K562 (cell line): Measurements from ENCODE around the gene FUCA1. TPM values are rescaled to one million over a fixed set of nuclear protein-coding genes. Genes with fewer than 3 reads are reported as not detected.

Experiments used
- ARID3B ChIP-seq: fragments of 250-450 bp; sonication (Bioruptor Pico); IDR thresholded peaks from 2 replicates; pipeline ENCODE4 v1.4.0; 2020; ENCODE audit warnings: borderline replicate concordance
- CCNT2 ChIP-seq: IDR thresholded peaks from 2 replicates; pipeline ENCODE4 v1.6.1; 2011; ENCODE audit warnings: borderline replicate concordance, low read depth, mild to moderate bottlenecking, moderate library complexity, mixed read lengths, low read length; ENCODE audit not compliant: insufficient read length; ENCODE audit errors: extremely low read depth
- ERF ChIP-seq: fragments of 450-650 bp; formaldehyde crosslinking; IDR thresholded peaks from 2 replicates; pipeline ENCODE4 v1.4.0; 2020; ENCODE audit warnings: mild to moderate bottlenecking, mixed read lengths
- HSF4 ChIP-seq: fragments of 250-450 bp; sonication (Bioruptor Pico); IDR thresholded peaks from 2 replicates; pipeline ENCODE4 v2.1.2; 2022; ENCODE audit warnings: mild to moderate bottlenecking, moderate library complexity, borderline replicate concordance
- JUND ChIP-seq, 2 experiments: IDR thresholded peaks; 2 replicates in 1 of 2; 3 replicates in 1 of 2; pipeline ENCODE4 v1.6.1; 2011; ENCODE audit warnings: borderline replicate concordance in 2 of 2, low read depth in 2 of 2, low read length in 2 of 2, improper control_type of control experiment in 1 of 2, missing biosample characterization in 1 of 2, missing genetic modification characterization in 1 of 2, missing genetic modification reagents in 1 of 2
- KLF10 ChIP-seq: fragments of 250-450 bp; sonication (Bioruptor Pico); IDR thresholded peaks from 2 replicates; pipeline ENCODE4 v1.6.1; 2021; ENCODE audit warnings: matching md5 sums
- L3MBTL2 ChIP-seq: fragments of 450-650 bp; IDR thresholded peaks from 2 replicates; pipeline ENCODE4 v1.6.1; 2016; ENCODE audit warnings: mild to moderate bottlenecking, moderate library complexity
- MAZ ChIP-seq, 2 experiments: fragments of 450-650 bp in 1 of 2; sonication (generic) in 1 of 2; formaldehyde crosslinking; IDR thresholded peaks in 1 of 2; conservative IDR thresholded peaks in 1 of 2; 2 replicates each; pipeline versions ENCODE4 v1.4.0 to v1.5.0; 2020; ENCODE audit warnings: mild to moderate bottlenecking in 1 of 2, missing genetic modification reagents in 1 of 2
- NCOA2 ChIP-seq, 2 experiments: fragments of 450-650 bp; IDR thresholded peaks; 2 replicates each; pipeline ENCODE4 v1.6.1; 2018; ENCODE audit warnings: mild to moderate bottlenecking in 2 of 2, moderate library complexity in 1 of 2; ENCODE audit not compliant: partially characterized antibody in 2 of 2
- NR3C1 ChIP-seq: sonication (generic); formaldehyde crosslinking; IDR thresholded peaks from 2 replicates; pipeline ENCODE4 v1.8.1; 2022; ENCODE audit warnings: missing genetic modification reagents
- POLR2H ChIP-seq: IDR thresholded peaks from 2 replicates; pipeline ENCODE4 v1.6.1; 2016; ENCODE audit warnings: missing genetic modification characterization, low read depth, mild to moderate bottlenecking, control low read depth, missing compliant biosample characterization, moderate library complexity
- PPARD ChIP-seq: fragments of 250-450 bp; sonication (Bioruptor Pico); IDR thresholded peaks from 2 replicates; pipeline ENCODE4 v1.8.0; 2022; ENCODE audit warnings: inconsistent platforms, mild to moderate bottlenecking, moderate library complexity
- PREB ChIP-seq: sonication (generic); formaldehyde crosslinking; IDR thresholded peaks from 2 replicates; pipeline ENCODE4 v1.8.1; 2023; ENCODE audit warnings: mild to moderate bottlenecking, missing genetic modification reagents
- STAT6 ChIP-seq: sonication (generic); formaldehyde crosslinking; IDR thresholded peaks from 2 replicates; pipeline ENCODE4 v1.8.1; 2023; ENCODE audit warnings: mild to moderate bottlenecking, missing genetic modification reagents
- TCF15 ChIP-seq: fragments of 250-450 bp; sonication (Bioruptor Pico); IDR thresholded peaks from 2 replicates; pipeline ENCODE4 v1.8.0; 2022; ENCODE audit warnings: moderate library complexity, mild to moderate bottlenecking, inconsistent platforms
- TOE1 ChIP-seq, 2 experiments: fragments of 450-650 bp in 1 of 2; sonication (generic) in 1 of 2; formaldehyde crosslinking in 1 of 2; IDR thresholded peaks; 2 replicates each; pipeline versions ENCODE4 v1.7.1 to v1.8.0; 2016 to 2022; ENCODE audit warnings: borderline replicate concordance in 2 of 2, mild to moderate bottlenecking in 2 of 2, antibody characterized with exemption in 1 of 2, inconsistent platforms in 1 of 2, low read depth in 1 of 2, missing genetic modification reagents in 1 of 2, moderate library complexity in 1 of 2
- U2AF2 ChIP-seq: fragments of 200-400 bp; formaldehyde crosslinking; optimal IDR thresholded peaks from 2 replicates; pipeline ENCODE3; 2017; ENCODE audit warnings: low read depth, mild to moderate bottlenecking, low read length
- ZNF282 ChIP-seq: sonication (generic); formaldehyde crosslinking; IDR thresholded peaks from 2 replicates; pipeline ENCODE4 v1.8.1; 2023; ENCODE audit warnings: missing genetic modification reagents
- ZNF699 ChIP-seq: fragments of 250-450 bp; sonication (Bioruptor Pico); IDR thresholded peaks from 2 replicates; pipeline ENCODE4 v1.8.0; 2021; ENCODE audit warnings: mild to moderate bottlenecking, moderate library complexity; ENCODE audit not compliant: insufficient replicate concordance
- ZNF79 ChIP-seq: fragments of 250-450 bp; sonication (Bioruptor Pico); IDR thresholded peaks from 2 replicates; pipeline ENCODE4 v1.4.0; 2020; ENCODE audit warnings: low read depth, mild to moderate bottlenecking, moderate library complexity
- polyA plus RNA-seq, 8 experiments: library from polyadenylated mRNA; depleted of rRNA in 4 of 8; stranded (reverse) in 5 of 8; unstranded in 3 of 8; fragments of >200 nt; fragmentation: Nextera tagmentation in 2 of 8; fragmentation: Illumina TruSeq in 1 of 8; extraction: Ambion mirVana in 2 of 8; extraction: Trizol in 1 of 8; gene quantifications; 2 replicates each; pipeline versions ENCODE4 v1.2.1 to v1.2.3, GENCODE V29; 2011 to 2014; ENCODE audit warnings: inconsistent platforms in 1 of 8, missing spikeins in 1 of 8
- total RNA-seq, 7 experiments: library from RNA; depleted of rRNA in 6 of 7; stranded (reverse); fragments of >200 nt in 6 of 7; fragmentation: Illumina TruSeq in 2 of 7; extraction: Trizol in 2 of 7; gene quantifications; 2 replicates each; pipeline versions ENCODE4 v1.2.1 to v1.2.3, GENCODE V29; 2011 to 2021; ENCODE audit warnings: low replicate concordance in 1 of 7

Gene FUCA1
- total and polyA plus RNA-seq, 9 of the 15 experiments (the other 6 are each of a cell fraction or from before 2014, with no cell fraction given) = 7.0 to 20.5 (median 13.5) TPM

- TF ChIP-seq STAT6 (CRISPR knock-in tag) = no peak
- TF ChIP-seq U2AF2 = no peak
- no peak for TF ChIP-seq NCOA2 (IDR thresholded peaks at IDR 0.05; ENCODE audit: partially characterized antibody in 2 of 2)
- TF ChIP-seq PPARD = no peak
- TF ChIP-seq PREB (CRISPR knock-in tag) = no peak
- TF ChIP-seq KLF10 (CRISPR knock-in tag) = no peak
- TF ChIP-seq HSF4 (CRISPR knock-in tag) = no peak
- no peak; the same call in 1 of the 2 replicates for TF ChIP-seq TOE1 (IDR thresholded peaks at IDR 0.05; ENCODE audit: borderline replicate concordance)
- TF ChIP-seq TOE1 (CRISPR knock-in tag; IDR thresholded peaks at IDR 0.05; ENCODE audit: borderline replicate concordance, low read depth) = no peak
- no peak for TF ChIP-seq NR3C1 (CRISPR knock-in tag)
- no peak for TF ChIP-seq ZNF79 (CRISPR knock-in tag)
- TF ChIP-seq ZNF282 (CRISPR knock-in tag) = no peak
- TF ChIP-seq TCF15 (CRISPR knock-in tag) = peak; percentile 71; the same call in 1 of the 2 replicates
- TF ChIP-seq ZNF699 (CRISPR knock-in tag) = no peak
- TF ChIP-seq MAZ (CRISPR knock-in tag; conservative IDR thresholded peaks at IDR 0.05 in 1 of 2, IDR thresholded peaks at IDR 0.05 in 1 of 2) = peak in 1 of 2 experiments; percentile 7; a peak in 1 of 4 replicates
- no peak for TF ChIP-seq CCNT2
- TF ChIP-seq ERF = peak; percentile 63; the same call in 1 of the 2 replicates
- TF ChIP-seq POLR2H (tag) = no peak
- TF ChIP-seq L3MBTL2 = peak; percentile 60
- TF ChIP-seq ARID3B (CRISPR knock-in tag) = no peak
- no peak for TF ChIP-seq JUND (IDR thresholded peaks at IDR 0.05; ENCODE audit: borderline replicate concordance, low read depth, low read length)
- no peak for TF ChIP-seq JUND (tag; IDR thresholded peaks at IDR 0.05; ENCODE audit: borderline replicate concordance, low read depth, low read length)
Measured at GRCh38 chr1:23868557-23869016, 497 bp upstream of the FUCA1 start (continued).
